Activated CD4-positive, alpha-beta memory T cell treated with anti-CD3 and anti-CD28 coated beads for 36 hours (primary cell): ENCODE measurements around the gene SLC36A1. TPM values are rescaled to one million over a fixed set of nuclear protein-coding genes. Genes with fewer than 3 reads are reported as not detected.
A peak's percentile ranks its signal among the peaks of the same experiment; 100 is the strongest.

Experiments used
- CTCF ChIA-PET: fragments of 350-600 bp; sonication (Branson Sonifier 250); formaldehyde crosslinking; loops from one replicate; lab custom pipeline; 2021; ENCODE audit warnings: antibody characterized with exemption, inconsistent platforms; lab: Charles Lee
- POLR2A ChIA-PET: fragments of 350-600 bp; sonication (Branson Sonifier 250); formaldehyde crosslinking; loops from one replicate; lab custom pipeline; 2021; ENCODE audit warnings: antibody characterized with exemption; lab: Charles Lee
- DNase-seq: peaks from one replicate; pipeline ENCODE4 v3.0.0-alpha.2; 2020
- H3K27ac Mint-ChIP-seq: one replicate; pipeline ENCODE4 v1.8.0; 2021; ENCODE audit warnings: mixed read lengths
- H3K27me3 Mint-ChIP-seq: one replicate; pipeline ENCODE4 v1.8.0; 2021; ENCODE audit warnings: mixed read lengths
- H3K36me3 Mint-ChIP-seq: one replicate; pipeline ENCODE4 v1.8.0; 2021; ENCODE audit warnings: mixed read lengths
- H3K4me1 Mint-ChIP-seq: one replicate; pipeline ENCODE4 v1.8.0; 2021; ENCODE audit warnings: low read depth, mixed read lengths
- H3K4me3 Mint-ChIP-seq: one replicate; pipeline ENCODE4 v1.8.0; 2021; ENCODE audit warnings: mild to moderate bottlenecking, mixed read lengths
- H3K9me3 Mint-ChIP-seq: one replicate; pipeline ENCODE4 v1.8.0; 2021; ENCODE audit warnings: mixed read lengths
- intact Hi-C: fragments of 100-400 bp; cut with micrococcal nuclease; formaldehyde crosslinking; loops from one replicate; pipeline ENCODE4 v1.15.1; 2023
- total RNA-seq, 2 experiments: library from RNA; stranded (reverse); gene quantifications; one replicate each; pipeline ENCODE4 v1.2.3, GENCODE V29; 2021

Gene SLC36A1
- total RNA-seq, 2 experiments from 2014 or later, result 3.8 to 3.9 TPM

- no peak for DNase-seq
- H3K4me1 Mint-ChIP-seq, result no peaks in the 10 kb centered on the region
- H3K27ac Mint-ChIP-seq, result no peak overlapping the region
- H3K27me3 Mint-ChIP-seq, result no peaks in the 10 kb centered on the region
- H3K9me3 Mint-ChIP-seq, result no peaks in the 10 kb centered on the region
- peaks cover 2% of the 10 kb centered on the region for H3K36me3 Mint-ChIP-seq
- no peak overlapping the region for H3K4me3 Mint-ChIP-seq
- intact Hi-C loops, result no loop called here
- ChIA-PET POLR2A (no interaction called here), CTCF (interaction anchor here (1.0 to 1.2 kb wide), 3 partner anchors 11 to 178 kb away, joined by 3 to 4 read pairs (median 4); no protein-coding TSS in a partner anchor)
Observed at GRCh38 chr5:151474799-151475198, 27.4 kb downstream of the SLC36A1 start.

GRCh38 chr5:151475388-151475787 lies 28.0 kb downstream of the SLC36A1 start:
- ChIA-PET CTCF (interaction anchor here (1.1 to 1.2 kb wide), 2 partner anchors 12 to 177 kb away, joined by 3 to 4 read pairs; no protein-coding TSS in a partner anchor), POLR2A (no interaction called here)
- H3K4me3 Mint-ChIP-seq, result no peak overlapping the region
- peaks cover 2% of the 10 kb centered on the region for H3K36me3 Mint-ChIP-seq
- H3K9me3 Mint-ChIP-seq, result no peaks in the 10 kb centered on the region
- intact Hi-C loops, result no loop called here
- H3K4me1 Mint-ChIP-seq, result no peaks in the 10 kb centered on the region
- no peak for DNase-seq
- H3K27ac Mint-ChIP-seq, result no peak overlapping the region
- H3K27me3 Mint-ChIP-seq, result no peaks in the 10 kb centered on the region

GRCh38 chr5:151476016-151476415 lies 28.6 kb downstream of the SLC36A1 start:
- H3K36me3 Mint-ChIP-seq, result peaks cover 5% of the 10 kb centered on the region

GRCh38 chr5:151477101-151477500 lies 29.7 kb downstream of the SLC36A1 start:
- no peak for DNase-seq
- Mint-ChIP-seq H3K4me1 (no peaks in the 10 kb centered on the region), H3K27ac (no peak overlapping the region), H3K27me3 (no peaks in the 10 kb centered on the region), H3K9me3 (no peaks in the 10 kb centered on the region), H3K36me3 (peaks cover 7% of the 10 kb centered on the region), H3K4me3 (no peak overlapping the region)
- intact Hi-C loops, result no loop called here
- POLR2A ChIA-PET, result no interaction called here
- CTCF ChIA-PET, result no interaction called here

More at GRCh38 chr5:151476016-151476415, 28.6 kb downstream of the SLC36A1 start:
- H3K4me1 Mint-ChIP-seq, result no peaks in the 10 kb centered on the region
- no peaks in the 10 kb centered on the region for H3K27me3 Mint-ChIP-seq
- no peak for DNase-seq
- CTCF ChIA-PET, result interaction anchor here (1.2 kb wide), 1 partner anchor 176 kb away, joined by 4 read pairs; no protein-coding TSS in a partner anchor
- H3K9me3 Mint-ChIP-seq, result no peaks in the 10 kb centered on the region
- POLR2A ChIA-PET, result no interaction called here
- H3K27ac Mint-ChIP-seq, result no peak overlapping the region
- H3K4me3 Mint-ChIP-seq, result no peak overlapping the region
- intact Hi-C loops, result no loop called here

GRCh38 chr5:151480384-151481293 lies 33.2 kb downstream of the SLC36A1 start:
- intact Hi-C loops, result no loop called here
- H3K9me3 Mint-ChIP-seq, result no peaks in the 10 kb centered on the region
- CTCF ChIA-PET, result interaction anchor here (0.6 kb wide), 1 partner anchor 665 kb away, joined by 3 read pairs; no protein-coding TSS in a partner anchor

GRCh38 chr5:151483176-151483575 lies 35.8 kb downstream of the SLC36A1 start:
- CTCF ChIA-PET, result interaction anchor here (0.6 kb wide), 1 partner anchor 40 kb away, joined by 4 read pairs; no protein-coding TSS in a partner anchor
- no peaks in the 10 kb centered on the region for H3K9me3 Mint-ChIP-seq
- no peaks in the 10 kb centered on the region for H3K27me3 Mint-ChIP-seq
- no peak overlapping the region for H3K27ac Mint-ChIP-seq
- no peak overlapping the region for H3K4me3 Mint-ChIP-seq
- no peak for DNase-seq
- no peaks in the 10 kb centered on the region for H3K4me1 Mint-ChIP-seq
- H3K36me3 Mint-ChIP-seq, result peaks cover 14% of the 10 kb centered on the region
- POLR2A ChIA-PET, result no interaction called here
- intact Hi-C loops, result no loop called here

More at GRCh38 chr5:151480384-151481293, 33.2 kb downstream of the SLC36A1 start:
- Mint-ChIP-seq H3K4me3 (no peak overlapping the region), H3K27ac (no peak overlapping the region), H3K36me3 (peaks cover 8% of the 10 kb centered on the region), H3K4me1 (no peaks in the 10 kb centered on the region), H3K27me3 (no peaks in the 10 kb centered on the region)
- POLR2A ChIA-PET, result interaction anchor here (0.6 kb wide), 1 partner anchor 303 kb away, joined by 3 read pairs; no protein-coding TSS in a partner anchor
- DNase-seq, result no peak

GRCh38 chr5:151483647-151484046 lies 36.2 kb downstream of the SLC36A1 start:
- H3K4me3 Mint-ChIP-seq, result no peak overlapping the region
- H3K9me3 Mint-ChIP-seq, result no peaks in the 10 kb centered on the region
- intact Hi-C loops, result no loop called here
- DNase-seq, result no peak
- no peaks in the 10 kb centered on the region for H3K4me1 Mint-ChIP-seq
- ChIA-PET POLR2A (no interaction called here), CTCF (interaction anchor here (0.6 kb wide), 1 partner anchor 40 kb away, joined by 4 read pairs; no protein-coding TSS in a partner anchor)
- H3K27me3 Mint-ChIP-seq, result no peaks in the 10 kb centered on the region
- H3K36me3 Mint-ChIP-seq, result peaks cover 16% of the 10 kb centered on the region
- no peak overlapping the region for H3K27ac Mint-ChIP-seq

GRCh38 chr5:151487544-151487943 lies 40.1 kb downstream of the SLC36A1 start:
- intact Hi-C loops, result no loop called here
- H3K27me3 Mint-ChIP-seq, result no peaks in the 10 kb centered on the region
- H3K4me3 Mint-ChIP-seq, result no peak overlapping the region
- DNase-seq, result no peak
- no peak overlapping the region for H3K27ac Mint-ChIP-seq
- H3K4me1 Mint-ChIP-seq, result no peaks in the 10 kb centered on the region
- H3K9me3 Mint-ChIP-seq, result no peaks in the 10 kb centered on the region
- ChIA-PET CTCF (no interaction called here), POLR2A (no interaction called here)
- H3K36me3 Mint-ChIP-seq, result peaks cover 11% of the 10 kb centered on the region

GRCh38 chr5:151490627-151491026 lies 43.2 kb downstream of the SLC36A1 start:
- peaks cover 10% of the 10 kb centered on the region for H3K36me3 Mint-ChIP-seq
- CTCF ChIA-PET, result interaction anchor here (1.1 to 2.4 kb wide), 3 partner anchors 33 to 168 kb away, joined by 3 to 8 read pairs (median 3); no protein-coding TSS in a partner anchor

GRCh38 chr5:151491062-151491461 lies 43.7 kb downstream of the SLC36A1 start:
- no peaks in the 10 kb centered on the region for H3K9me3 Mint-ChIP-seq
- no peak overlapping the region for H3K4me3 Mint-ChIP-seq
- no peaks in the 10 kb centered on the region for H3K27me3 Mint-ChIP-seq
- peaks cover 8% of the 10 kb centered on the region for H3K36me3 Mint-ChIP-seq
- CTCF ChIA-PET, result interaction anchor here (1.1 to 2.4 kb wide), 2 partner anchors 33 to 160 kb away, joined by 3 to 8 read pairs; no protein-coding TSS in a partner anchor
- no peak for DNase-seq
- H3K4me1 Mint-ChIP-seq, result no peaks in the 10 kb centered on the region
- H3K27ac Mint-ChIP-seq, result no peak overlapping the region
- intact Hi-C loops, result no loop called here
- POLR2A ChIA-PET, result no interaction called here

More at GRCh38 chr5:151490627-151491026, 43.2 kb downstream of the SLC36A1 start:
- no peak overlapping the region for H3K27ac Mint-ChIP-seq
- no peak for DNase-seq
- no peaks in the 10 kb centered on the region for H3K9me3 Mint-ChIP-seq
- intact Hi-C loops, result no loop called here
- POLR2A ChIA-PET, result no interaction called here
- H3K27me3 Mint-ChIP-seq, result no peaks in the 10 kb centered on the region
- no peak overlapping the region for H3K4me3 Mint-ChIP-seq
- no peaks in the 10 kb centered on the region for H3K4me1 Mint-ChIP-seq

GRCh38 chr5:151492729-151493128 lies 45.3 kb downstream of the SLC36A1 start:
- H3K9me3 Mint-ChIP-seq, result no peaks in the 10 kb centered on the region
- intact Hi-C loops, result no loop called here

GRCh38 chr5:151493665-151494064 lies 46.3 kb downstream of the SLC36A1 start:
- no peaks in the 10 kb centered on the region for H3K4me1 Mint-ChIP-seq
- ChIA-PET POLR2A (no interaction called here), CTCF (interaction anchor here (1.0 to 1.6 kb wide), 2 partner anchors 46 to 158 kb away, joined by 3 to 7 read pairs; partner anchors contain the start of gene SLC36A1)
- no peaks in the 10 kb centered on the region for H3K36me3 Mint-ChIP-seq
- H3K4me3 Mint-ChIP-seq, result no peak overlapping the region
- no peaks in the 10 kb centered on the region for H3K9me3 Mint-ChIP-seq
- H3K27me3 Mint-ChIP-seq, result no peaks in the 10 kb centered on the region
- no peak for DNase-seq
- intact Hi-C loops, result no loop called here
- H3K27ac Mint-ChIP-seq, result no peak overlapping the region

More at GRCh38 chr5:151492729-151493128, 45.3 kb downstream of the SLC36A1 start:
- POLR2A ChIA-PET, result no interaction called here
- DNase-seq, result peak; percentile 40
- no peaks in the 10 kb centered on the region for H3K4me1 Mint-ChIP-seq
- H3K4me3 Mint-ChIP-seq, result no peak overlapping the region
- CTCF ChIA-PET, result interaction anchor here (1.0 to 1.6 kb wide), 2 partner anchors 45 to 160 kb away, joined by 4 to 7 read pairs; partner anchors contain the start of gene SLC36A1
- H3K27ac Mint-ChIP-seq, result no peak overlapping the region
- H3K36me3 Mint-ChIP-seq, result peaks cover 5% of the 10 kb centered on the region
- H3K27me3 Mint-ChIP-seq, result no peaks in the 10 kb centered on the region
